Stimulated activated naive CD4-positive, alpha-beta T cell treated with Interleukin-2 at 50 U/mL for 16 hours (primary cell): ENCODE data around the gene ARL8A.
A peak's percentile ranks its signal among the peaks of the same experiment; 100 is the strongest.
"Not testable (repeated sequence)": the region's sequence is repeated elsewhere in the genome, so short reads cannot be mapped to it uniquely, and the experiment has no call there.

ENCODE experiments used
- DNase-seq: peaks from one replicate; lab custom pipeline; 2025; lab: John Stamatoyannopoulos, UW

Gene ARL8A

DNA sequence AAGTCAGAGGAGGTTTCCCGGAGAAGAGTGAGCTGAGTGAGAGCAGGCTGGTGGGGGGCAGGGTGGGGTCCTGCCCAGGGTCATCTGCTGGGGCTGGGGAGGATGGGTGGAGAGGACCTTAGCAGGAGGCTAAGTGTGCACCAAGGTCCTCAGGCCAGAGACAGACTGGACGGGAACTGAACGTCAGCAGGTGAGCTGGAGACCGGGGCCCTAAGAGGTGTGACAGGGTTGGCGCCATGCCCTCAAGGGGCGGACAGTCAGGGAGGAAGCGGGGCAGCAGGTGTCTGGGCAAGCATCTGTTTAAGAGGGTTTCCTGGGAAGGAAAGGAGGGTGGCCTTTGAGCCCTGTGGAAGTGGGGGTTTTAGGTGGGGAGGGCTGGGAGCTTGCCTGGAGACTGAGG is 29.5 kb upstream of the ARL8A start:
- DNase-seq = no peak

- DNase-seq = no peak
These were observed 27.4 kb upstream of the ARL8A start for GRCh38 chr1:202172015-202172355.

GRCh38 chr1:202171292-202172014 is 26.9 kb upstream of the ARL8A start:
- no peak for DNase-seq

DNA sequence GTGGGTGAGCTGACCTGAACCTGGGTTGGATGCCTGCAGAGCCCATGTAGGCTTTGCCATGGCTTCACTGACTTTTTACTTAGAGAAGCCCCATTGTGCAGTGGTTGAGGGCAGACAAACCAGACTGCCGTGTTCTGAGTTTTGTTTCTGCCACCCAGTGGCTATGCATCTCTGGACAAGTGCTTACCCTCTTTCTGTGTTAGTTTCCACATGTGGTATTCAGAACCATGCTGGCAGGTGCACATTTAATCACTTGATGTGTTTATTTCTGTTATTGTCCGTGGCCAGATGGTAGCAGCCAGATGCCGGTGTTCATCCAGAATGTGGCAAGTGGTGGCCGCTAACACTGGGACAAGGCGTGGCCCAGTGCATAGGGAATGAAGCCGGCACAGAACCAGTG is 26.2 kb upstream of the ARL8A start:
- no peak for DNase-seq

- no peak for DNase-seq
These were observed 24.3 kb upstream of the ARL8A start for GRCh38 chr1:202168861-202169260.

GRCh38 chr1:202167708-202168415 is 23.3 kb upstream of the ARL8A start:
- DNase-seq = no peak

GRCh38 chr1:202167054-202167453 is 22.5 kb upstream of the ARL8A start:
- not testable (repeated sequence) for DNase-seq

DNA sequence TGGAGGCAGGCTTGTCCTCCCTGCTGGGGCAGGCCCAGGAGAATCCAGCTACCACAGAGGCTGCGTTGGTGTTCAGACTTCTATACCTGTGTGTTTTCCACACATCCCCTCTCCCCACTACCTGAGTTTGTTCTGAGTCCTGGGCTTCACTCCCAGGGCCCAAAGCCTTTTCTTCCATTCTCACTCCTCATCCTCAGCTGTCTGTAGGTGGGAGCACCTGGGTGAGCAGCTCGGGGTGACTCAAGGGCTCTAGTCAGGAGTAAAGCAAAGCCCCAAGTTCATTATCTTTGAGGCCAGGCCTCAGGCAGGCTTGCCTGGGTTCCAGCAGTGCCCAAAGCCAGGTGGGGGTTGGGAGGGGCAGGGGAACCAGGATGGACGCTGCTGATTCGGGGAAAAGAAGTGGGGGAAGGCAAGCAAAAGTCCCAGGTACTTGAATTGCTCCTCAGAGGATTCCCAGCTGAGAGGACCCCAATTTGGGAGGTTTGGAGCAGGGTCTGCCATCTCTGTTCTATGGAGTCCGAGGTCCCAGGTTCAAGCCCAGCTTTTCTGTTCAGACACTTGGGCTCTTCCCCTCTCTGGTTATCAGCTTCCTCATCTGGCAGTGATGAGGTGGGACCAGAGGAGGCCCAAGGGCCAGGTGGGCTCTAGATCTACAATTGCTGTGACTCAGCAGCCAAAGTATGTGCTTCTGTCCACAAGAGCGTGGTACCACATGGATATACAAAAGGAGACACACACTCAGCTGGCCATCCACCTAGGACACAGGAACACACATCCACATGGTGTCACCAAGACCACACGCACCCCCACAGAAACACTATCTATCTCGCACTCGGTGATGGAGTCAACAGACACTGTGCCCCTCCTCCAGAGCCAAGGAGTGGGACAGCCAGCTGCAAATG is 21.7 kb upstream of the ARL8A start:
- no peak for DNase-seq

DNA sequence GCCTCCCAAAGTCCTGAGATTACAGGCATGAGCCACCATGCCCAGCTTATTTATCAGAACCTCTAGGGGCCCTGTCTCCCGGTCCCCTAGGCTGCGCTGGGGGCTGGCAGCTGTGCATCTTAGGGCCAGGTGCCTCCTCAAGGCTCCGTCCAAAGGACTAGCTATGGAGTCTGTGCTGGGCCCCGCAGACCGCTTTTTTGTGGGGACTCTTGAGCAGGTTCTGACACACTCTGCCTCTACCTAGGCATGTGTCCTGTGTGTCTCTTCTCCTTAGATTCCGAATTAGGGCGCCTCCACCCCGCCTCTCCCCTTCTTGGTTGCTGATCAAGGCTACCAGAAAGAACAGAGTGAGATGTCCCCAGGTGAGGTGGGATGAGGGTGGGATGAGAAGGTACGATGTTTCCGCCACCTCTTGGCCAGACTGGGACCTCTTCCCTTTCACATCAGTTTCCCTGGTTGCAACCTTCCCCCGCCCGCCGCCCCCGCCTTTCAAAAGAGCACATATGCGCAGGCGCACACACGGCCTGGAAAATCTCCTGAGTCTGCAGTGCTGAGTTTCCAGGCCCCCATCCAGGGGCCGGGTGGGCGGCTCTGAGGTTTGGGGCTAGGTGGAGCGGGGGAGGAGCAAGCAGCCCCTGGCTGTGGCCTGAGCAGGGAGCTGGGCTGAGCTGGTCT is 20.9 kb upstream of the ARL8A start:
- DNase-seq = peak; percentile 58

- peak; percentile 61 for DNase-seq
These were observed 19.9 kb upstream of the ARL8A start for GRCh38 chr1:202164271-202165037.

DNA sequence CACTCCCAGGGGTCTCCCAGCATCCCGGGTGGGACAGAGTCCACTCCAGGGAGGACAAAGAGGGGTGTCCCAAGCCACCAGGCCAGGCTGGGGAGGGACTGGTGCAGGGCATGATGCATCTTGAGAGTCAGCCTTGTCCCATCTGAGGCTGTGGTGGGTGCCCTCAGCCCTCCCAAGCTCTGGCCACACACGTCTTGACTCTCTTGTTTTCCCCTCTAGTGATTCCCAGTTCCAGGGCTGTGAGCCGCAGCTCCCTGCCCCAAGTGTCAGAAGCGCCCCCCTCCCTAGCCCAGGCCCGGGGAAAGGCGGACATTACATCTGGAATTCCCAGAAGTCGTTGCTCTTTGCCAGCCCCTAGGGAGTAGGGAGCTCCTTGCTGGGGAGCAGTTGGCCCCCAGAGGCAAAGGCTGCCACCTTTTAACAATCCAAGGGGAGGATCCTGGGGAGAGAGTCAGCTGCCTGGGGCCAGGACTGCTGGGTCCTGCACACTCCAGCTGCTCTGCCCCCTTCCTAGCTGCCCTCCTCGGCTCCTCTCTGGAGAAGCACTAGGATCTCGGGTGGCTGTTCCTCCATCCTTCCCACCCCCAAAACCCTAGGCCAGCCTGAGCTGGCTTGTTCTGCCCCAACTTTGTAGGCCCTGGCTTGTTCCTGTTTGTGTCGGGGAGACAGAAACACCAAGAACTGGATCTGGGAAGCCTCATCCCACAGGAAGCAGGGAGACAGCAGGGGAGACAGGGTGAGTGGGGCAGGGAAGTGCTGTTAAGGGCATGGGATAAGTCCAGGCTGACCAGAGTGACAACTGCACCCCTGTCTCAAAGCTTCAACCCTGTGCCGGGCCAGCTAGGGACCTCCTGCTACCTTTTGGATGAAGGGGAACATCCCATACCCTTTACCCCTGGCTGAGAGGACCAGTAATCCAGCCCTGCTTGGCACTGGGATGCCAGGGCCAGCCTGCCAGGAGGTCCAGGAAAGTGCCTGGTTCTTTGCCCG is 19.0 kb upstream of the ARL8A start:
- no peak for DNase-seq

DNA sequence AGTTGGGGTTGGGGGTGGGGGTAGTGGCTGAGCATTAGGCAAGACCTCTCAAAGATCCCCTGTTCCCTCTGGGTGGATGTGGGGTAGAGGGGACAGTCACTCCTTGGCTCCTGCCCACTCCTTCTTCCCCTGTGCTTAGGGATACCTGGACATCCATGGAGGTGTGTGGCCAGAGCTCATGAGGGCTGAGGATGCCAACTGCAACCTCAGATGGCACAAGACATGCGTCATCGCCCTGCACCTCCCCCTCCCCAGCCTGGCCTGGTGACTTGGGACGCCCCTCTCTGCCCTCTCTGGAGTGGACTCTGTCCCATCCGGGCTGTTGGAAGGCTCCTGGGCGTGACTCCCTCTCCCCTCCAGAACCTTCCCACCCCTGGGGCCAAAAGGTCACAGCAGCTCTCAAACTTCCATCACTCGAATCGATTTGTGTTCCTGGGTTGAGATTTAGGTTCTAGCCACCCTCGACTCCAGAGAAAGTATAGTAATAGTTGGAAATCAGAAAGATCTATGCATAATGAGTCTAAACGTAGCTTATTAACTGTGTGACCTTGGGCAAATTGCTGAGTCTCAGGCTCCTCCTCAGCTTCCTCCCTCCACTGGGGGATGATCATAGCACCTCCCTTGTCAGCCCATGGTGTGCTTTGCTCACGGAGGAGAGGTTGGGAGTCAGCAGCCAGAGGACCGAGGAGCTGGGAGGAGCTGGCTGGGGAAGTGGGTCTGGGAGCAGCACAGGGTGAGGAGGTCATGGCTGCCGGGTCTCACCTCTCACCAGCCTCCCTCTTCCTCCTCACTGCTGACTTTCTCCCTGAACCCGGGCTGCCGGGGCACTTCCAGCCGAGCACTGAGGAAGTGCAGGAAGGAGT is 18.1 kb upstream of the ARL8A start:
- no peak for DNase-seq

DNA sequence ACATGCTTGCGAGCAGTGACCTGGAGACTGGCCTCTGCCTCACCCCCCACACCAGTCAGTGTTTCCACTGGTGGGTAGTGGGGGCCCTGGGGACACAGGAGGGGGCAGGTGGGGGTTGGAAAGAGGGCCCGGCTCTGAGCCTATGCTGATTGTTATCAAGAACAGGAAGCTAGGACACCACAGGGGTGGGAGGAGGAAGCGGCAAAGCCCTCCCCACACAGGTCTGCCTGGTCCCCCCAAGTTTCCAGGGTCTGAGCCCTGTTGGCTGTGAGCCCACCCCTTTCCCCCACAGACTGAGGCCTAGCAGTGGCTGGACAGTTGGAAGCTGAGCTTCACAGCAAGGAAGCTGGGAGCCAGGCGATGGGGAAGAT is 17.5 kb upstream of the ARL8A start:
- DNase-seq = peak; percentile 58

GRCh38 chr1:202161151-202162046 is 16.9 kb upstream of the ARL8A start:
- no peak for DNase-seq

- peak; percentile 89 for DNase-seq
These were observed 15.9 kb upstream of the ARL8A start, which contains the start of gene PTPN7 for GRCh38 chr1:202160377-202160940. Gene PTPN7, minus strand, starts transcription at chr1:202160602. Its CDS starts 1,200 bp downstream, at chr1:202159402.

DNA sequence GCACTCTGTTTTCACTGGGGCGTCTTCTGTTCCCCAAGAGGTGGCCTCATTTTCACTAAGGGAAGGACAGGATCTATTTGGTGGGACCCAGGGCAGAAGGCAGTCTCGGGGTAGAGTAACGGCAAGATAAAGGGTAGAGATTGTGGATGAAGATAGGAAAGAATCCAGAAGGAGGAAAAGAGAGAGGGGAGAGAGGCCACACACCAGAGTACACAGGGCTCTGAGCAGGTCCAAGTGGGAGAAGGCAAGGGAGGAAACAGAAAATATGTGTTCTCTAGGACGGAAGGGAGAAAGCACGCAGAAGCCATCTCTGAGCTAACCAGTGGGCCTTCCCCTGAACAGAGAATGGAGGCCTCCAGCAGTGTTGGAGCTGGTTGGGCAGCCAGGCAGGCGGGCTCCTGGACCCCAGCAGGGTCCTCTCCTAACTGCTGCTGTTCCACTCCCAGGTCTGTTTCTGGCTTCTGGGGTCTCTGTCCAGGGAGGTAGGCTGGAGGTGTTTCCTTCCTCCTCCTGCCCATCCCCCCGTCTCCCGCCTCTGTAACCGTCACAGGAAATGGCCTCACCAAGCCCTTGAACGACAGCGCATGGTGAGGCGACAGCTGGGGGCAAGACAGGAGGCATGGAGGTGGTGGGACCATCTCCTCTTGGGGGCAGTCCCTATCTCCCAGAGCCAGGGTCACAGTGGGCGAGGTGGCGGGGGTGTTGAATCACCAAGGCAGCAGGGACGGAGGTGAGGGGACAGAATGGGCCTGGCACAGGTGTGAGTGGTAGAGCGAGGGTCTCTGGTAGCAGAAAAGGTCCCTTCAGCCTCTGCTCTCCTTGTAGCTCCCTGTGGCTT is 15.2 kb upstream of the ARL8A start:
- peak; percentile 60 for DNase-seq
